ENCODE data around the gene KCNK2. TPM values are rescaled to one million over a fixed set of nuclear protein-coding genes. Genes with fewer than 3 reads are reported as not detected.

The KCNK2 gene
- total RNA-seq, 2 donors from 2014 or later: not detected

DNA sequence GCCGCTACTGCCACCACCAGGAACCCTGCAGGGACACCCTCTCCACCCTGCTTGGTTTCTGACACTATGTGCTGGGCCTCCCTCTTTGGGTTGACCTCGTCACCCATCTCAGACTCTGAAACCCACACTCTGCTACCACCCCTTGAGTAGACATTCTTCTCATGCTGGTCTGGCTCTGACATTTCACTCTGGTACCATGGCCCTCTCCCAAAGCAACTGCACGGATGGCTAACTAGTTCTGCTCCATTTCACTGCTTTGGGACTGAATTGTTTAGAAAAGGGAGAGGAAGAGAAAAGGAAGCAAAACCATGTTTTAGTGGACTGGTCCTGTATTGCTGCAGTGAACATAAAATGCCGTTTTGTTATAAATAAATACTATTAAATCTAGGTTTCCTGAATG lies 137.8 kb downstream of the KCNK2 start:
- Mint-ChIP-seq H3K27ac (no peak overlapping the region), H3K36me3 (ENCODE audit: low read depth) (no peaks in the 10 kb centered on the region), H3K4me3 (no peak overlapping the region), H3K4me1 (no peaks in the 10 kb centered on the region), H3K9me3 (no peaks in the 10 kb centered on the region), H3K27me3 (peaks cover 4% of the 10 kb centered on the region)
- no peak for ATAC-seq (replicated peaks)

DNA sequence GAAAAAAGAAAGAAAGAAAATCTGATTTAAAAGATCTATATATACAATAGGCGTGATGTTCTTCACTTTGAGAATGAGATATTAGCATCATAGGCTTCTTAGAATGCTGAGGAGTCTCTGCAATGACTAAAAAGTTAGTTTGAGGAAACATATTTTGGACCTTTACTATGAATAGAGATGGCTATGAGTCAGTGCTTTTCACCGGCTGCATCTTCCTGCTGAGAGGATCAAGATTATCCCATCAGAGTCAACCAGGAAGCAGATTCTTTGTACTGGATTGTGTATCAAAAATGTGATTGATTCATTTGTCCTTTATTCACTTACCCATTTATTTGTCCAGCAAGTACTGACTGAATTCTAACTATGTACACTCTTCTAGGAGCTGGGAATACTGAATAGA lies 144.2 kb downstream of the KCNK2 start:
- no peak for ATAC-seq (replicated peaks)
- no peaks in the 10 kb centered on the region for H3K4me1 Mint-ChIP-seq
- no peaks in the 10 kb centered on the region for H3K9me3 Mint-ChIP-seq
- H3K27ac Mint-ChIP-seq: no peak overlapping the region
- no peak overlapping the region for H3K4me3 Mint-ChIP-seq
- no peaks in the 10 kb centered on the region for H3K36me3 Mint-ChIP-seq (ENCODE audit: low read depth)
- no peaks in the 10 kb centered on the region for H3K27me3 Mint-ChIP-seq

DNA sequence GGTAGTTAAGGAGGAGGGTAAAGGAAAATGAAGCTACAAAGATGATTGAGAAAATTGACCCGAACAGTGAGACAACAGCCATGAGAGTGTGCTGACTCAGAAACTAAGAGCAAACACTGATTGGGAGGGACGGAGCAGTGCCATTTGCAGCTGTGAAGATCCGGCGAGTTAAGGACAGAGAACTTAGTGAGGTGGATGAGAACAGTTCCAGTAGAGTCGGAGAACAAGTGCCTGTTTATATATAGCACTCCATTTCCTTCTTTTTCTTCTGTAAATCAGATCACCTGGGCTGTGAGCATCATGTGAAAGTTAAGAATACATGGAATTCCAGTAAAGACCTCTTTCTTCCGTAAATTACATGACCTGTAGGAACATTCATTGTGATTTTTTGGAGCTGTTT lies 145.7 kb downstream of the KCNK2 start:
- no peak for ATAC-seq (replicated peaks)
- Mint-ChIP-seq H3K4me1 (no peaks in the 10 kb centered on the region), H3K36me3 (ENCODE audit: low read depth) (no peaks in the 10 kb centered on the region), H3K4me3 (no peak overlapping the region), H3K27ac (no peak overlapping the region), H3K27me3 (no peaks in the 10 kb centered on the region), H3K9me3 (no peaks in the 10 kb centered on the region)

DNA sequence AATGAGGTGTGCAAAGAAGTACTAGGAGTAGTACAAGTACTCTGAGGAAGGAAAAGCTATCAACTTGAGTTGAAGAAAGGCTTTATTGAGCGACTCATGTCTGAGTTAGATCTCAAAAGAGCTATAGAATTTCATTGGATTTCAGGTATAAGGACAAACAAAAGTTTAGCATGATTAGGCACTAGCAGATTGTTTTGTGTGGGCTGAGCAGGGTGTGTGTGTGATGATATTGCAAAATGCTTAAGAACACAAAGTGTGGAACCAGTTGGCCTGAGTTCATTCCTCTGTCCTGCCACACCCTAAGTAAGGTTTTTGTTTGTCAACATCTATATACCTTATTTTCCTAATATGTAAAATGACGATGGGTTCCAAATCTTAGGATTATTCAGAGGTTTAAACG lies 158.9 kb downstream of the KCNK2 start:
- Mint-ChIP-seq H3K4me3 (no peak overlapping the region), H3K9me3 (peaks cover 6% of the 10 kb centered on the region), H3K4me1 (no peaks in the 10 kb centered on the region), H3K27ac (no peak overlapping the region), H3K36me3 (ENCODE audit: low read depth) (no peaks in the 10 kb centered on the region), H3K27me3 (no peaks in the 10 kb centered on the region)
- no peak for ATAC-seq (replicated peaks)

DNA sequence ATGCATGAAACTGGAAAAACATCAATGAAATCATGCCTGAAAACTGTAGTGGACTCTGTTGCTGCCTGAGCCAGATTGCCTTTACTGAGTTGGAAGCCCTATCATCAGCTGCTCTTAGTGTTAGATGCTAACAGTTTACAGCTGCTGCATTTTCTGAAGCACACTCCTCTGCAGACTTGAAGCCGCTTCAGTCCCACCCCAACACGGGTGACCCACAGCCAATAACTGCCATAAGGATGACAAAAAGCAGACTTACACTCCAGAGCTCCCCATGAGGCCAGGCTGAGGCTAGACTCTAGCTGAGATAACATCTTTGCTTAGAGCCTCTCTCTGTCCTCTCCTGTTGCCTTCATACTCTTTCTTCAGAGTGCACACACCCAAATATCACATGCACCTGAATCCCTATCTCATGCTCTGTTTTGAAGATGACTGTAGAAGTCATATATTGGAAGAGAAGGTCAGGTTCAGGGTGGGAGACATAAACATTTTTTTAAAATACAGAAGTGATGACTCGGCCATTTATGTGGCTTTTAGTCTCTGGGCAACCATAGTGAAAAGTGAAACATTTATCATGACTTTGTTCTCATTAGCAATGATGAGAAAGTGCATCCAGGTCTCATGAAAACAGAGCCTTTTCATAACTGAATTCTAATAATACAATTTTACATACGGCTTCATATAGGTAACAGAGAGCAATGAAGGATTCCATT lies 161.0 kb downstream of the KCNK2 start:
- ATAC-seq (replicated peaks): no peak
- Mint-ChIP-seq H3K27me3 (no peaks in the 10 kb centered on the region), H3K9me3 (peaks cover 6% of the 10 kb centered on the region), H3K36me3 (ENCODE audit: low read depth) (no peaks in the 10 kb centered on the region), H3K4me3 (no peak overlapping the region), H3K4me1 (no peaks in the 10 kb centered on the region), H3K27ac (no peak overlapping the region)

DNA sequence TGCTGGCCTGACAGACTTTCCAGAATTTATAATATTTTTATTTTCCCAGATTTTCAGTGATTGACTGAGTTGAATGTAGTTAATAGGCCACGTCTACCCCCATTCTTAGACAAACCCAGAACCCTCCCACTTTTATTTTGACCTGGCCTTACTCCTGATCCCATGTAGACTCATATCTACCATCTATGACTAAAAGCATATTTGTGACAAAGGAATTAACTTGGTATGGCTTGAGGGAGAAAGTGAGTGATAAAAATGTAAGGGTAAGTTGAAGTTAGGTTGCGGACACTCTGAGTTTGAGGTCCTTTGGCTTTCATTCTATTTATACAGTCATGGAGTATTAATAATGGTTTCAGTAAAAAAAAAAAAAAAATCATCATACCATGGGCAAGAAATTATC lies 168.4 kb downstream of the KCNK2 start:
- no peak for ATAC-seq (replicated peaks)
- Mint-ChIP-seq H3K27ac (no peak overlapping the region), H3K36me3 (ENCODE audit: low read depth) (no peaks in the 10 kb centered on the region), H3K27me3 (no peaks in the 10 kb centered on the region), H3K9me3 (peaks cover 5% of the 10 kb centered on the region), H3K4me3 (no peak overlapping the region), H3K4me1 (no peaks in the 10 kb centered on the region)

DNA sequence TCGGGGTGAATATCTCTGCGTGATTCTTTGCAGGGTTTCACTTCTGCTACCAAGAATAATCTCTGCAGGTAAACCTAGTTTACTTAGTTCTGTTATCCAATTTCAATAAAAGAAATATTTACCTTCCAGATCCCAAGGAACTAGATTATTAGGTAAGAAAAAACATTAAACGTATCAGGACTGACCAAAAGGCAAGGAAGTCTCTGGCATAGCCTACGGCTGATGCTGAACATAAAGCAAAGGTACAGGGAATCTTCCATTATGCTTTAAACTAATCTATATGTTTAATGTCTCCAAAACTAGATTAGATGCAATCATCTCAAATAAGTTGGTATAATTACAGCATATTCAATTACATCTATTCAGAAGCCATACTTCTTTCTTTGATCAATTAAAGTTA lies 168.9 kb downstream of the KCNK2 start:
- Mint-ChIP-seq H3K9me3 (peaks cover 5% of the 10 kb centered on the region), H3K4me1 (no peaks in the 10 kb centered on the region), H3K27ac (no peak overlapping the region), H3K36me3 (ENCODE audit: low read depth) (no peaks in the 10 kb centered on the region), H3K4me3 (no peak overlapping the region), H3K27me3 (no peaks in the 10 kb centered on the region)
- ATAC-seq (replicated peaks): no peak

DNA sequence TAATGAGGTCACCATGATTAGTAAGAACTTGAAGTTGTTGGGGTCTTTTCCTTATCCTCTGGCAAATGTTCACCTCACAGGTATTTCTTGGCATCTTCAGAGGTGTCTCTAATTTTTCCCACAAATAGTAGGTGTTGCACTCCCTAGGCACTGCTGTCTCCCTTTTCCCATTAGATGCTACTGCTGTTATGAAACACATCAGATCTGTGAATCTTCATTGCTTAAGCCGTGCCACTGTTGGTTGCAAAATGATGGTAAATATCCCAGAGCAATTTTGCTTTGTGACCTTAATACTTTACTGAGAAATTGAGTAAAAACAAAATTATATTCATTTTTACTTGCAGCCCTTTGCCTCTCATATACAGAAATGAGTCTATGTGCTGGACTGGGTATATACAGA lies 169.6 kb downstream of the KCNK2 start:
- Mint-ChIP-seq H3K27ac (no peak overlapping the region), H3K4me1 (no peaks in the 10 kb centered on the region), H3K9me3 (peaks cover 5% of the 10 kb centered on the region), H3K36me3 (ENCODE audit: low read depth) (no peaks in the 10 kb centered on the region), H3K27me3 (no peaks in the 10 kb centered on the region), H3K4me3 (no peak overlapping the region)
- ATAC-seq (replicated peaks): no peak

DNA sequence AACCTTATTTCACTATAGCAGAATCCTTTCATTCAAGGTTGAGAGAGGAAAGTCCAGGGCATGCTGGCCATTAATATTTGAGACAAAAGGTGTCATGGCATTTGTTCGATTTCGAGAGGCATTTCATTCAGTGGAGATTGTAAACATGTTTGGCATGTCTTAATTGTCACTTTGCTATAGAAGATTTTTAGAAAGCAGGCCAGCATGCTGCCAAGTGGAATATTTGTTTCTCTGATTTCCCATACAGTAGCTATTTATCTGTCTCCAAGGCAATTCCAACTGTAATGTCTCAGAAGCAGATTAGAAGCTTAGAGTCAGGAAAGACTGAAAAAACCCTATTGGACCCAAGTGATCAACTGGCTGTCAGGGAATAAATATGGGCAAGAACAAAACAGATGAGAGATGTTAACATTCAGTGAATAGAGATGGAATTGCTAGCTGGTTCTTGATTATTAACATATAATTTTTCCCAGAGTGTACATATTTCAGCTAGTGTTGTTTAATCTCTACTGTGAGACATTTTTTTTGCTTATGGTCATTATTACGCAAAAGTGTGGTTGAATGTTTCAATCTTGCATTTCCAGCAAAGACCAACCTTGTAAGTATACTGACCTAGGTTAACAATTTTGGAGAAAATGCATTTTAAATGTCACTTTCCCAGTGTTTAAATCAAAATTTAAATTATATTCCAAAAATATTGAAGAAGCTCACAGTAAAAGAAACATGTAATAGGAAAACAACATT lies 174.6 kb downstream of the KCNK2 start:
- no peaks in the 10 kb centered on the region for H3K4me1 Mint-ChIP-seq

DNA sequence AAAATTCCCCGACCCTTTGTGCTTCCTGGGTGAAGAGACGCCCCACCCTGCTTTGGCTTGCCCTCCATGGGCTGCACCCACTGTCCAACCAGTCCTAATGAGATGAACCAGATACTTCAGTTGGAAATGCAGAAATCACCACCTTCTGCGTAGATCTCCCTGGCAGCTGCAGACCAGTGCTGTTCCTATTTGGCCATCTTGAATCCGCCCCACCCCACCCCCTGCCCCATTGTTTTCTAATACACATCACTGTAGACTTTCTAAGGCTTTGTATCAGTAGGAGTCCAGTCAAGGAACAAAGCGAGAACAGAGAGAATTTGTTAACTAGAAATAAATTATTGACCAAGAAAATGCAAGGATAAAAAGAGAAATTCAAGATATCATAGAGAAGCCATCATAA lies 178.2 kb downstream of the KCNK2 start:
- Mint-ChIP-seq H3K9me3 (no peaks in the 10 kb centered on the region), H3K4me1 (no peaks in the 10 kb centered on the region), H3K27me3 (no peaks in the 10 kb centered on the region), H3K36me3 (ENCODE audit: low read depth) (no peaks in the 10 kb centered on the region), H3K27ac (no peak overlapping the region), H3K4me3 (no peak overlapping the region)
- no peak for ATAC-seq (replicated peaks)

More for the DNA sequence above, 174.6 kb downstream of the KCNK2 start:
- Mint-ChIP-seq H3K27me3 (no peaks in the 10 kb centered on the region), H3K4me3 (no peak overlapping the region), H3K9me3 (no peaks in the 10 kb centered on the region), H3K36me3 (ENCODE audit: low read depth) (no peaks in the 10 kb centered on the region), H3K27ac (no peak overlapping the region)
- no peak for ATAC-seq (replicated peaks)

DNA sequence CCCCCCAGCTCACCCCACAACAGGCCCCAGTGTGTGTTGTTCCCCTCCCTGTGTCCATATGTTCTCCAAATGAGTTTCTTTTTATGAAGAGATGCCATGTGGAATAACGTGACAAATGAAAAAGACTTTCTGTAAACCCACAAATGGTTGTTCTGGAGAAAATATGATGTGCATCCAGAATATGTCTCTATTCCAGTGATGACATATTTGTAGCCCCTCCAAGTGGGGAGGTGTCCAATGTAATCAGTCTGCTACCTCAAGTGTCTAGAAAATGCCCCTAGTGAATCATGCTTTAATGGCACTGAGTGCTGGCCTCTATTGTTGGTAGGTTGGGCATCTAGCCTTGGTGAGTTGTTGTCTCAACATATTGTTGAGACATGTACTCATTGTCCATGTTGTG lies 179.6 kb downstream of the KCNK2 start:
- no peaks in the 10 kb centered on the region for H3K4me1 Mint-ChIP-seq
- H3K27ac Mint-ChIP-seq: no peak overlapping the region
- H3K9me3 Mint-ChIP-seq: no peaks in the 10 kb centered on the region
- H3K36me3 Mint-ChIP-seq (ENCODE audit: low read depth): no peaks in the 10 kb centered on the region
- H3K27me3 Mint-ChIP-seq: no peaks in the 10 kb centered on the region
- no peak overlapping the region for H3K4me3 Mint-ChIP-seq
- no peak for ATAC-seq (replicated peaks)

DNA sequence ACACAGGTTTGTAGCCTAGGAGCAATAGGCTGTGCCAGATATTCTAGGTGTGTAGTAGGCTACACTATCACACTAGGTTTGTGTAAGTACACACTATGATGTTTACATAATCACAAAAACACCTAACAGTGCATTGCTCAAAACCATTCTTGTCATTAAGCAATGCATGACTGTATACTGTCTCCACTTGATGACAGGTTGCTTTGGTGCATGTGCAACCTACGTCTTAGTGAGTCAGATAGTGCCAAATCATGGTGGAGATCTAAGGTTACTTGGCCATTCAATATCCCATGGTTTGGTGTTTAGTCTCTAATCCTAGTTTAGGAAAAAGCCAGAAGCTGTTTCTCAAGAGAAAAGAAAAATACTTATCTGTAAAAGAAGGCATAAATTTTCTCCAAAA lies 181.1 kb downstream of the KCNK2 start:
- H3K27ac Mint-ChIP-seq: no peak overlapping the region
- H3K4me3 Mint-ChIP-seq: no peak overlapping the region
- no peaks in the 10 kb centered on the region for H3K36me3 Mint-ChIP-seq (ENCODE audit: low read depth)
- H3K9me3 Mint-ChIP-seq: no peaks in the 10 kb centered on the region
- no peak for ATAC-seq (replicated peaks)
- no peaks in the 10 kb centered on the region for H3K4me1 Mint-ChIP-seq
- no peaks in the 10 kb centered on the region for H3K27me3 Mint-ChIP-seq

DNA sequence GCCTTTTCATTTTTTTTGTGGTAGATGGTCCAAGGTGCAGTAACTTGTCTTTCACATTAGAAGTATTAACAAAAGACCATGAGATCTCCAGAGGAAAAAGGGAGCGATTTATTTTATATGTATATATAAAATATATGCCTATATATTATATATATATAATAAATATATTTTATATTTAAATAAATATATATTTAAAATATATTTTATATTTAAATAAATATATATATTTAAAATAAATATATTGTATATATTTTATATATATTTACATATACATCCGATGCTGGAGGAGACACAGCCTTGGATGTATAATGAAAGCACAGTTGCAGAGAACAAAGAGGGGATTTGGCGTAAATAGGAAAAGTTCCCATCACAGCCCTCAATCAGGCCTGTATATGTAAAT lies 182.1 kb downstream of the KCNK2 start:
- no peak for ATAC-seq (replicated peaks)
- no peaks in the 10 kb centered on the region for H3K36me3 Mint-ChIP-seq (ENCODE audit: low read depth)
- no peak overlapping the region for H3K4me3 Mint-ChIP-seq
- H3K4me1 Mint-ChIP-seq: no peaks in the 10 kb centered on the region
- H3K27me3 Mint-ChIP-seq: no peaks in the 10 kb centered on the region
- no peak overlapping the region for H3K27ac Mint-ChIP-seq
- no peaks in the 10 kb centered on the region for H3K9me3 Mint-ChIP-seq

DNA sequence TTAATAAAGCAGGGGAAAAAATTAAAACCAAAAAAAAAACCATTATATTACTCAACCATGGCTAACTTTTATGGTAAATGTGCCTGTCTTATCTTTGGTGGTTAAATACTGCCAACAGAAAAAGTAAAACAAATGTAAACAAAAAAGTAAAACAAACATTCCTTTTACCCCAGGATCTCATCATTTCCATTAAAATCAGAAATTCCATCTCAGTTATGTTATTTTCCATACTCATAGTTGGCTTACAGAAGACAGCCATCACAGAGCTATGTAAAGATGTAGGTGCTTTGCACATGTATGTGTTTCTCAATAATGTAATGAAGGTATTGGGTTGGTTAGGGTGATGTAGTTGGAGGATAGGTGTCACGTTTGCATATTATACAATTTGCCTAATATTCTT lies 185.0 kb downstream of the KCNK2 start:
- H3K27ac Mint-ChIP-seq: no peak overlapping the region
- H3K9me3 Mint-ChIP-seq: peaks cover 10% of the 10 kb centered on the region
- no peak overlapping the region for H3K4me3 Mint-ChIP-seq
- no peaks in the 10 kb centered on the region for H3K4me1 Mint-ChIP-seq
- ATAC-seq (replicated peaks): no peak
- H3K36me3 Mint-ChIP-seq (ENCODE audit: low read depth): no peaks in the 10 kb centered on the region
- no peaks in the 10 kb centered on the region for H3K27me3 Mint-ChIP-seq

DNA sequence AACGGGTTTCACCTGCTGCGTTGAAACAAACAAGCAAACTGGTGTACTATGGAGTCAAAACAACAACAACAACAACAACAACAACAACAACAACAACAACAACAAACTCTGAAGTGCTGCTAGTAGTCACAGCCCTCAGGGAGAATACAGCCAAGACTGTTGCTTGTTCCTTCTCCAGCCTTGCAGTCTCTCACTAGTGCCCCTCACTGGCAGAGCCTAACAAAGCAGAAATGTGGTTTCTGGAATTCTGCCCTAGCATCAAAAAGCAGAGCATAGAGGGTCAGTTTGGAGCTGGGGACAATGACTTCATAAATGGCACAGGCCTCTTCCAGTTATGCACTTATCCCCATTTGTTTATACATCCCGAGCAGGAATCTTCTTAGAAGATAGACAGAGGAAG lies 187.4 kb downstream of the KCNK2 start:
- H3K4me3 Mint-ChIP-seq: no peak overlapping the region
- ATAC-seq (replicated peaks): no peak
- H3K27me3 Mint-ChIP-seq: no peaks in the 10 kb centered on the region
- H3K4me1 Mint-ChIP-seq: no peaks in the 10 kb centered on the region
- H3K27ac Mint-ChIP-seq: no peak overlapping the region
- H3K9me3 Mint-ChIP-seq: peaks cover 13% of the 10 kb centered on the region
- no peaks in the 10 kb centered on the region for H3K36me3 Mint-ChIP-seq (ENCODE audit: low read depth)

Measured in activated T-helper 17 cell treated with anti-CD3 and anti-CD28 coated beads, Interleukin-2, amount 50 U/mL, for 72 hours (primary cell).